OCI-LY7 (cell line): ENCODE data around the gene HS6ST3. TPM values are rescaled to one million over a fixed set of nuclear protein-coding genes. Genes with fewer than 3 reads are reported as not detected.
"Not testable (repeated sequence)": the region's sequence is repeated elsewhere in the genome, so short reads cannot be mapped to it uniquely, and the experiment has no call there.

Experiments
- Bru-seq: library from RNA; stranded (reverse); fragments of 400-500 nt; gene quantifications from one replicate; lab custom pipeline; 2021; lab: Mats Ljungman, UMichigan
- BruChase-seq, 2 experiments: library from RNA; stranded (reverse); fragments of 400-500 nt; gene quantifications; one replicate each; lab custom pipeline; 2021; lab: Mats Ljungman, UMichigan
- BruUV-seq: library from RNA; stranded (reverse); fragments of 400-500 nt; replicated peaks from 2 replicates; lab custom pipeline; 2021; lab: Mats Ljungman, UMichigan
- CTCF ChIA-PET: fragments of 300-600 bp; sonication (Branson Sonifier 250); formaldehyde crosslinking; loops from one replicate; lab custom pipeline; 2022; ENCODE audit warnings: antibody characterized with exemption; ENCODE audit not compliant: unreplicated experiment; lab: Charles Lee
- POLR2A ChIA-PET: fragments of 300-600 bp; sonication (Branson Sonifier 250); formaldehyde crosslinking; loops from one replicate; lab custom pipeline; 2022; ENCODE audit warnings: antibody characterized with exemption; lab: Charles Lee
- DNase-seq: peaks from one replicate; pipeline ENCODE4 v3.0.0-alpha.2; 2015; ENCODE audit warnings: low spot score
- H2AFZ ChIP-seq: fragments of 200-600 bp; sonication (generic), shearing (Covaris generic); 2 replicates; pipeline ENCODE4 v1.6.1; 2014; ENCODE audit warnings: mild to moderate bottlenecking, antibody characterized with exemption, low read length, moderate library complexity
- H3K27ac ChIP-seq: fragments of 200-600 bp; sonication (generic); 2 replicates; pipeline ENCODE4 v1.5.1; 2014; ENCODE audit warnings: mixed run types, low read depth, mild to moderate bottlenecking, moderate library complexity, low read length, inconsistent platforms; ENCODE audit not compliant: poor library complexity, severe bottlenecking
- H3K36me3 ChIP-seq: fragments of 200-600 bp; sonication (generic); 2 replicates; pipeline ENCODE4 v1.6.1; 2014; ENCODE audit warnings: mild to moderate bottlenecking, antibody characterized with exemption, low read length, moderate library complexity, mixed read lengths; ENCODE audit not compliant: insufficient read depth
- H3K4me1 ChIP-seq: fragments of 200-600 bp; sonication (generic); 2 replicates; pipeline ENCODE4 v1.5.1; 2014; ENCODE audit warnings: mild to moderate bottlenecking, low read length; ENCODE audit not compliant: insufficient read depth, poor library complexity, severe bottlenecking
- H3K4me2 ChIP-seq: fragments of 200-600 bp; sonication (generic); 2 replicates; pipeline ENCODE4 v1.6.1; 2014; ENCODE audit warnings: mild to moderate bottlenecking, low read length
- H3K4me3 ChIP-seq: fragments of 200-600 bp; sonication (generic); 2 replicates; pipeline ENCODE4 v1.5.1; 2014; ENCODE audit warnings: mild to moderate bottlenecking, low read depth, low read length; ENCODE audit not compliant: poor library complexity, severe bottlenecking
- H3K79me2 ChIP-seq: fragments of 200-600 bp; sonication (generic); 2 replicates; pipeline ENCODE4 v1.6.1; 2016; ENCODE audit warnings: low read depth, mild to moderate bottlenecking, low read length, moderate library complexity, mixed read lengths; ENCODE audit not compliant: insufficient read depth
- H3K9me2 ChIP-seq: fragments of 200-600 bp; sonication (generic); 2 replicates; pipeline ENCODE4 v1.6.1; 2016; ENCODE audit warnings: mild to moderate bottlenecking, low read length, mixed read lengths; ENCODE audit not compliant: insufficient read depth
- H3K9me3 ChIP-seq: fragments of 200-600 bp; sonication (generic); 2 replicates; pipeline ENCODE4 v1.6.1; 2014; ENCODE audit warnings: mild to moderate bottlenecking, mixed run types, low read length, mixed read lengths
- H4K20me1 ChIP-seq: fragments of 200-600 bp; sonication (generic); 2 replicates; pipeline ENCODE4 v1.6.1; 2014; ENCODE audit warnings: mild to moderate bottlenecking, antibody characterized with exemption, low read length, moderate library complexity, mixed read lengths; ENCODE audit not compliant: insufficient read depth
- CTCF ChIP-seq: fragments of 200-600 bp; sonication (generic); conservative IDR thresholded peaks from 2 replicates; pipeline ENCODE4 v1.5.1; 2014; ENCODE audit warnings: mild to moderate bottlenecking, antibody characterized with exemption, low read length, moderate library complexity, mixed read lengths
- EZH2phosphoT487 ChIP-seq: fragments of 200-600 bp; sonication (generic); IDR thresholded peaks from 2 replicates; pipeline ENCODE4 v1.6.1; 2018; ENCODE audit warnings: low read depth, borderline replicate concordance, mild to moderate bottlenecking, mixed run types, antibody characterized with exemption, low read length, moderate library complexity, mixed read lengths
- intact Hi-C: fragments of 100-400 bp; cut with micrococcal nuclease; formaldehyde crosslinking; loops from one replicate; pipeline ENCODE4 v1.10.0; 2022; ENCODE audit not compliant: unreplicated experiment
- long read RNA-seq: library from polyadenylated mRNA; stranded (forward); transcript quantifications from one replicate; pipeline ENCODE4 v2.0.0, GENCODE V29; 2022
- total RNA-seq, 2 experiments: library from RNA; depleted of rRNA in 1 of 2; stranded (reverse); fragments of >200 nt in 1 of 2; shearing (Covaris generic) in 1 of 2; gene quantifications; 2 replicates each; pipeline ENCODE4 v1.2.3, GENCODE V29; 2014 to 2022

HS6ST3 gene
- not detected in 2 replicates for total RNA-seq (2014; rRNA removed; shearing (Covaris generic))
- not detected in 2 replicates for total RNA-seq (2022)
- Bru-seq, nascent RNA, result percentile 0 among the genes with signal in this experiment
- BruChase-seq, experiment 1, labeled RNA remaining after a 6-hour chase, result percentile 1 among the genes with signal in this experiment
- percentile 1 among the genes with signal in this experiment for BruChase-seq, experiment 2, labeled RNA remaining after a 2-hour chase
- long read RNA-seq, result 0 reads

GRCh38 chr13:96089749-96090239 is at the start of gene HS6ST3:
HS6ST3 (plus strand) TSS chr13:96090107.
- Histone ChIP-seq H2AFZ (no peak within 1 kb of the TSS), H3K4me2 (no peak within 1 kb of the TSS; the same call in 1 of the 2 replicates), H4K20me1 (no peaks in the 10 kb centered on the region), H3K9me3 (no peaks in the 10 kb centered on the region), H3K9me2 (no peaks in the 10 kb centered on the region), H3K4me1 (no peaks in the 10 kb centered on the region), H3K27ac (no peak within 1 kb of the TSS), H3K79me2 (no peaks in the 10 kb centered on the region), H3K36me3 (no peaks in the 10 kb centered on the region), H3K4me3 (no peak within 1 kb of the TSS)
- no peak for DNase-seq
- ChIA-PET POLR2A (no interaction called here), CTCF (no interaction called here)
- no TSS peak for BruUV-seq
- intact Hi-C loops, result no loop called here
- TF ChIP-seq EZH2phosphoT487 (no peak), CTCF (no peak)

GRCh38 chr13:96041326-96042110 is 48.4 kb upstream of the HS6ST3 start:
- Histone ChIP-seq H3K4me2 (no peak overlapping the region), H2AFZ (no peak overlapping the region), H3K36me3 (no peaks in the 10 kb centered on the region), H3K79me2 (no peaks in the 10 kb centered on the region), H3K27ac (no peak overlapping the region), H4K20me1 (no peaks in the 10 kb centered on the region), H3K9me3 (no peaks in the 10 kb centered on the region), H3K4me1 (no peaks in the 10 kb centered on the region), H3K4me3 (no peak overlapping the region), H3K9me2 (no peaks in the 10 kb centered on the region)
- POLR2A ChIA-PET, result no interaction called here
- BruUV-seq, result no TSS peak
- intact Hi-C loops, result no loop called here
- no peak for DNase-seq
- CTCF ChIA-PET, result no interaction called here
- no peak for TF ChIP-seq EZH2phosphoT487

GRCh38 chr13:96044238-96044637 is 45.7 kb upstream of the HS6ST3 start:
- no peaks in the 10 kb centered on the region for H3K79me2 ChIP-seq

GRCh38 chr13:96046449-96047126 is 43.3 kb upstream of the HS6ST3 start:
- DNase-seq, H3K4me2 ChIP-seq, H3K9me2 ChIP-seq, BruUV-seq, H3K36me3 ChIP-seq, H3K9me3 ChIP-seq, H3K79me2 ChIP-seq, H4K20me1 ChIP-seq, H2AFZ ChIP-seq, H3K4me1 ChIP-seq, H3K27ac ChIP-seq, H3K4me3 ChIP-seq, intact Hi-C loops, CTCF ChIA-PET: not testable (repeated sequence)
- POLR2A ChIA-PET, result interaction anchor here (0.6 kb wide), 1 partner anchor 410 kb away, joined by 3 read pairs; no protein-coding TSS in a partner anchor

More at GRCh38 chr13:96044238-96044637, 45.7 kb upstream of the HS6ST3 start:
- no peaks in the 10 kb centered on the region for H3K9me2 ChIP-seq
- no peak for DNase-seq
- no peak overlapping the region for H2AFZ ChIP-seq
- no peaks in the 10 kb centered on the region for H3K4me1 ChIP-seq
- no peak for TF ChIP-seq CTCF
- TF ChIP-seq EZH2phosphoT487, result no peak
- POLR2A ChIA-PET, result no interaction called here
- no TSS peak for BruUV-seq
- H4K20me1 ChIP-seq, result no peaks in the 10 kb centered on the region
- no peak overlapping the region for H3K27ac ChIP-seq
- CTCF ChIA-PET, result no interaction called here
- no peak overlapping the region for H3K4me2 ChIP-seq
- no peak overlapping the region for H3K4me3 ChIP-seq
- intact Hi-C loops, result no loop called here
- no peaks in the 10 kb centered on the region for H3K9me3 ChIP-seq
- H3K36me3 ChIP-seq, result no peaks in the 10 kb centered on the region
